B cell (primary cell): Measurements from ENCODE around the gene PDK1. TPM values are rescaled to one million over a fixed set of nuclear protein-coding genes. Genes with fewer than 3 reads are reported as not detected.

Experiments
- ATAC-seq: fragments of 200-7000 bp; cut with Tn5 transposase; one replicate; pipeline ENCODE4 v1.10.0; 2021; ENCODE audit warnings: low read depth, mild to moderate bottlenecking, moderate number of reproducible peaks, moderate library complexity
- CTCF ChIA-PET: fragments of 350-600 bp; sonication (Branson Sonifier 250); formaldehyde crosslinking; loops from one replicate; lab custom pipeline; 2021; ENCODE audit warnings: antibody characterized with exemption, inconsistent platforms; lab: Charles Lee
- POLR2A ChIA-PET: fragments of 350-600 bp; sonication (Branson Sonifier 250); formaldehyde crosslinking; loops from one replicate; lab custom pipeline; 2021; ENCODE audit warnings: antibody characterized with exemption; lab: Charles Lee
- DNase-seq: peaks from one replicate; pipeline ENCODE4 v3.0.0; 2013
- H2AFZ ChIP-seq: 2 replicates; pipeline ENCODE4 v1.6.1; 2012; ENCODE audit warnings: mild to moderate bottlenecking, low read depth, low read length; ENCODE audit not compliant: insufficient read depth, poor library complexity, severe bottlenecking
- H3K27ac ChIP-seq, 2 donors: 1 replicate in 1 of 2; 2 replicates in 1 of 2; pipeline ENCODE4 v1.5.1; 2012 to 2013; ENCODE audit warnings: low read length in 2 of 2, mild to moderate bottlenecking in 2 of 2, moderate library complexity in 1 of 2
- H3K27me3 ChIP-seq, 4 experiments: fragments of 200-600 bp in 1 of 4; sonication (generic) in 1 of 4; replicated peaks in 1 of 4; 1 replicate in 2 of 4; 2 replicates in 2 of 4; pipeline versions ENCODE4 v1.6.1 to v1.7.0; 2013 to 2016; ENCODE audit warnings: low read length in 3 of 4, mild to moderate bottlenecking in 2 of 4, mixed read lengths in 1 of 4, moderate library complexity in 1 of 4; ENCODE audit not compliant: insufficient read depth in 4 of 4, control insufficient read depth in 3 of 4; ENCODE audit errors: control extremely low read depth in 1 of 4
- H3K36me3 ChIP-seq, 2 experiments: replicated peaks in 1 of 2; 1 replicate in 1 of 2; 2 replicates in 1 of 2; pipeline versions ENCODE4 v1.6.1 to v1.7.1; 2013; ENCODE audit warnings: low read length in 1 of 2; ENCODE audit not compliant: insufficient read depth in 2 of 2, control insufficient read depth in 1 of 2; ENCODE audit errors: control extremely low read depth in 1 of 2, extremely low read depth in 1 of 2
- H3K4me1 ChIP-seq, 2 donors: fragments of 200-600 bp in 1 of 2; sonication (generic) in 1 of 2; 1 replicate in 1 of 2; 2 replicates in 1 of 2; pipeline versions ENCODE4 v1.5.1 to v1.6.1; 2013 to 2017; ENCODE audit warnings: low read length in 2 of 2; ENCODE audit not compliant: control insufficient read depth in 2 of 2, insufficient read depth in 2 of 2
- H3K4me2 ChIP-seq: replicated peaks from 2 replicates; pipeline ENCODE3; 2012; ENCODE audit warnings: mild to moderate bottlenecking, low read depth, low read length; ENCODE audit not compliant: poor library complexity, severe bottlenecking
- H3K4me3 ChIP-seq, 5 experiments: fragments of 200-600 bp in 1 of 5; sonication (generic) in 1 of 5; 1 replicate in 3 of 5; 2 replicates in 2 of 5; pipeline versions ENCODE4 v1.5.1 to v1.7.0; 2011 to 2016; ENCODE audit warnings: low read length in 4 of 5, mild to moderate bottlenecking in 4 of 5, low read depth in 2 of 5, control low read depth in 1 of 5, moderate library complexity in 1 of 5; ENCODE audit not compliant: insufficient read depth in 1 of 5; ENCODE audit errors: control extremely low read depth in 1 of 5, extremely low read depth in 1 of 5
- H3K79me2 ChIP-seq: fragments of 200-600 bp; sonication (generic); one replicate; pipeline ENCODE4 v1.6.0; 2016; ENCODE audit warnings: low read length; ENCODE audit not compliant: control insufficient read depth, insufficient read depth
- H3K9ac ChIP-seq: fragments of 200-600 bp; sonication (generic); 2 replicates; pipeline ENCODE4 v1.6.1; 2017; ENCODE audit warnings: mild to moderate bottlenecking, low read length, moderate library complexity
- H3K9me3 ChIP-seq, 3 donors: one replicate each; pipeline versions ENCODE4 v1.6.1 to v1.7.1; 2013; ENCODE audit warnings: low read length in 2 of 3; ENCODE audit not compliant: control insufficient read depth in 2 of 3, insufficient read depth in 1 of 3; ENCODE audit errors: control extremely low read depth in 1 of 3
- H4K20me1 ChIP-seq: 2 replicates; pipeline ENCODE4 v1.6.0; 2012; ENCODE audit warnings: mild to moderate bottlenecking, low read length; ENCODE audit not compliant: insufficient read depth, control insufficient read depth, poor library complexity, severe bottlenecking
- H3K27ac Mint-ChIP-seq: one replicate; pipeline ENCODE4 v1.8.0; 2021; ENCODE audit warnings: mixed read lengths
- H3K27me3 Mint-ChIP-seq: one replicate; pipeline ENCODE4 v1.8.0; 2021; ENCODE audit warnings: mixed read lengths
- H3K4me1 Mint-ChIP-seq: one replicate; pipeline ENCODE4 v1.8.0; 2021; ENCODE audit warnings: mixed read lengths
- H3K4me3 Mint-ChIP-seq: one replicate; pipeline ENCODE4 v1.8.0; 2021; ENCODE audit warnings: mixed read lengths
- H3K9me3 Mint-ChIP-seq: one replicate; pipeline ENCODE4 v1.8.0; 2022; ENCODE audit warnings: mixed read lengths; ENCODE audit not compliant: insufficient read depth
- CTCF ChIP-seq: fragments of 200-600 bp; IDR thresholded peaks from one replicate; pipeline ENCODE4 v1.8.0; 2022; ENCODE audit warnings: antibody characterized with exemption, mild to moderate bottlenecking
- EZH2 ChIP-seq: IDR thresholded peaks from 2 replicates; pipeline ENCODE4 v1.6.1; 2012; ENCODE audit warnings: borderline replicate concordance, low read depth, mild to moderate bottlenecking, moderate library complexity, low read length; ENCODE audit not compliant: insufficient read depth, poor library complexity, severe bottlenecking
- WGBS: methylation state at CpG from one replicate; pipeline ENCODE4 v1.1.5; 2013; ENCODE audit warnings: missing lambda C conversion rate; ENCODE audit not compliant: insufficient coverage; 5-methylcytosine and 5-hydroxymethylcytosine counted together
- intact Hi-C: fragments of 100-400 bp; cut with micrococcal nuclease; formaldehyde crosslinking; loops from one replicate; pipeline ENCODE4 v1.10.0; 2022
- polyA plus RNA-seq: library from polyadenylated mRNA; depleted of rRNA; stranded (reverse); fragments of >200 nt; gene quantifications from 2 replicates; pipeline ENCODE4 v1.2.3, GENCODE V29; 2012
- total RNA-seq, 2 donors: library from RNA; stranded (reverse); fragments of 120-200 nt in 1 of 2; gene quantifications; 1 replicate in 1 of 2; 2 replicates in 1 of 2; pipeline versions ENCODE4 v1.2.3 to v1.2.4, GENCODE V29; 2013 to 2022

The PDK1 gene
- total and polyA plus RNA-seq, 2 donors (not counting 1 experiment from before 2014, with no cell fraction given), result 12.5 to 25.5 TPM

GRCh38 chr2:172629586-172629985, 73.7 kb downstream of the PDK1 start:
- DNase-seq (no peak), ATAC-seq (no peak)
- POLR2A ChIA-PET, result no interaction called here
- Histone ChIP-seq H3K4me3 (no peak overlapping the region), H3K4me2 (no peak overlapping the region), H2AFZ (no peak overlapping the region), H3K4me1 (no peaks in the 10 kb centered on the region), H3K36me3 (peaks cover 2 to 10% of the 10 kb centered on the region in 2 experiments), H4K20me1 (no peaks in the 10 kb centered on the region), H3K79me2 (no peaks in the 10 kb centered on the region), H3K27ac (no peak overlapping the region), H3K9me3 (no peaks in the 10 kb centered on the region), H3K27me3 (no peaks in the 10 kb centered on the region), H3K9ac (no peak overlapping the region)
- H3K27ac Mint-ChIP-seq, result no peak overlapping the region
- no peak for TF ChIP-seq CTCF
- TF ChIP-seq EZH2, result no peak
- 94% methylated on average over 4 of the region's 7 CpGs for WGBS
- H3K27me3 Mint-ChIP-seq, result no peaks in the 10 kb centered on the region
- CTCF ChIA-PET, result no interaction called here
- H3K4me3 Mint-ChIP-seq, result no peak overlapping the region
- no peaks in the 10 kb centered on the region for H3K4me1 Mint-ChIP-seq
- H3K9me3 Mint-ChIP-seq, result no peaks in the 10 kb centered on the region
- intact Hi-C loops, result no loop called here

DNA sequence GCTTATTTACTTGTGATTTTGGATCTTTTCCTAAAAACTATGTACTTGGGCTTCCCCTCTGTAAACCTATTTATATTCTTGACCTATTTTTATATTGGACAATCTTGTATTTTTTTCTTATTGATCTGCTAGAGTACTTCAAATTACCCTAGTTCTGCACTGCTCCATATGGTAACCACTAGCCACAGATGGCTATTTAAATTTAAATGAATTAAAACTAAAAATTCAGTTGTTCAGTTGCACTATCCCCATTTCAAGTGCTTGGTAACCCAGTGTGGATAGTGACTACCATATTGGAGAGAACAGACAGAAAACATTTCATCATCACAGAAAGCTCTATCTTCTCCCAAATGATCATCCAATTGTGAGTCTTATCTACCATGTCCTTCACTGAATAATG, 74.3 kb downstream of the PDK1 start:
- Histone ChIP-seq H3K36me3 (peaks cover 2 to 8% of the 10 kb centered on the region in 2 experiments), H3K27ac (no peak overlapping the region), H3K9ac (no peak overlapping the region), H2AFZ (no peak overlapping the region), H3K4me2 (no peak overlapping the region), H3K27me3 (no peaks in the 10 kb centered on the region), H4K20me1 (no peaks in the 10 kb centered on the region), H3K9me3 (no peaks in the 10 kb centered on the region), H3K79me2 (no peaks in the 10 kb centered on the region), H3K4me3 (no peak overlapping the region), H3K4me1 (no peaks in the 10 kb centered on the region)
- ATAC-seq (no peak), DNase-seq (no peak)
- H3K27me3 Mint-ChIP-seq, result no peaks in the 10 kb centered on the region
- ChIA-PET CTCF (no interaction called here), POLR2A (no interaction called here)
- H3K4me3 Mint-ChIP-seq, result no peak overlapping the region
- no peak overlapping the region for H3K27ac Mint-ChIP-seq
- TF ChIP-seq EZH2 (no peak), CTCF (no peak)
- H3K4me1 Mint-ChIP-seq, result no peaks in the 10 kb centered on the region
- intact Hi-C loops, result no loop called here
- H3K9me3 Mint-ChIP-seq, result no peaks in the 10 kb centered on the region
